Sigmoid colon (tissue), 4 donors: ENCODE results near the gene IGF2.

Experiments
- CTCF ChIP-seq, 4 experiments: fragments of 450-650 bp in 3 of 4; fragments of 200-600 bp in 1 of 4; IDR thresholded peaks; one replicate each; pipeline ENCODE4 v1.5.1; 2016 to 2019; ENCODE audit warnings: antibody characterized with exemption in 4 of 4, mild to moderate bottlenecking in 3 of 4, moderate library complexity in 2 of 4
- EP300 ChIP-seq, 4 donors: sonication (generic); formaldehyde crosslinking; IDR thresholded peaks; one replicate each; pipeline ENCODE4 v1.6.1; 2017; ENCODE audit warnings: antibody characterized with exemption in 4 of 4

DNA sequence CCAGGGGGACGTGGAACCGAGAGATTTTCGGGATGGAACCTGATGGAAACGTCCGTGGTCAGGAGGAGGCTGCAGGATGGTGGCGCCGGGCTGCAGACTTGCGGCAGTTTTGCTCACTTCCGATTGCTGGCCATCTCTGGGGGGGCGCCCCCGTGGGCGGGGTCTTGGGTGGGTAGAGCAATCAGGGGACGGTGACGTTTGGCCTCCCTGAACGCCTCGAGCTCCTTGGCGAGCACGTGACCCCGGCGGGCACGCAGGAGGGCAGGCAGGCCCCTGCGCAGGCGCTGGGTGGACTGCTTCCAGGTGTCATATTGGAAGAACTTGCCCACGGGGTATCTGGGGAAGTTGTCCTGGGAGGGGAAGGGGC, 6.3 kb downstream of the IGF2 start:
- no peak for TF ChIP-seq EP300 (IDR thresholded peaks at IDR 0.05)
- no peak for TF ChIP-seq CTCF (IDR thresholded peaks at IDR 0.05)
